SKM-1 (cell line): Measurements from ENCODE around the gene ZNF76.
A peak's percentile ranks its signal among the peaks of the same experiment; 100 is the strongest.

ENCODE experiments used
- DNase-seq: peaks from one replicate; lab custom pipeline; 2025; ENCODE audit not compliant: unreplicated experiment; lab: John Stamatoyannopoulos, UW

Gene ZNF76

GRCh38 chr6:35265523-35265922, 6.0 kb downstream of the ZNF76 start:
- DNase-seq: no peak

GRCh38 chr6:35267446-35267845, 7.9 kb downstream of the ZNF76 start:
- DNase-seq: no peak

GRCh38 chr6:35267897-35268296, 8.4 kb downstream of the ZNF76 start:
- DNase-seq: no peak

GRCh38 chr6:35272005-35272404, 12.5 kb downstream of the ZNF76 start:
- DNase-seq: no peak

- no peak for DNase-seq
These were observed 14.5 kb downstream of the ZNF76 start for GRCh38 chr6:35273822-35274559.

- no peak for DNase-seq
These were observed 16.3 kb downstream of the ZNF76 start for GRCh38 chr6:35275744-35276260.

DNA sequence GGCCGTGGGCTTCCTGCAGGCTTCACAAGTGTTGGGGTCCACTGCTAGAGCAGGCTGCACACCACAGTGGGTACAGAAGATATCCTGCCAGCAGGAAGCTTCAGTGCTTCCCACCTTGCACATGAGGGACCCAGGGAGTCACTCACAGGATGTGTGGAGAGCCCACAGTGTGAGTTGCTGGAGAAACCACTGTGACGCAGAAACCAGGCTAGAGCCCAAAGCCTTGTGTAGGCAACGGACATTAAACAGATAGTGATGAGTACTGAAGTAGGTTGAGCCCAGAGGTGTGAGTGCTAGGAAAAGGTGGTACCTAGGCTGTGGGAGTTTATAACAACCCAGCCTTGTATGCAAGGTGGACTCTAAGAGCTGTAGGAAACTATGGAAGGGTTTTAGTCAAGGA, 19.2 kb downstream of the ZNF76 start:
- DNase-seq: no peak

DNA sequence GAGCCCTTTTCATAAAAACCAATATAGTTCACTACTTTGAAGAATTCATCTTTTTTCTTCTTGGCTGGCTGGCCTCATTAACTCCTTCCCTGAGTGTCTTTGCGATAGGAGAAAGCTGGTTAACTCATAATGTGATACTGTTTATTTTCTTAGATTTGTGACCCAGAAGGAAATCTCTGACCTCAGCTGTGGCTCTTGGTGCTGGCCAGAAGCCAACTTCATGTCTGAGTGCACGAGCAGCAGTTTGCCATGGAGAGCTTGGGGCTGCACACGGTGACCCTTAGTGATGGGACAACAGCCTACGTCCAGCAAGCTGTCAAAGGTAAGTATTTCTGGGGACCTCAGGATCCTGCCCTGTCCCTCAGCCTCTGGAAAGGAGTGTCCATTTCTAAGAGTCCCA, 21.4 kb downstream of the ZNF76 start:
- no peak for DNase-seq

DNA sequence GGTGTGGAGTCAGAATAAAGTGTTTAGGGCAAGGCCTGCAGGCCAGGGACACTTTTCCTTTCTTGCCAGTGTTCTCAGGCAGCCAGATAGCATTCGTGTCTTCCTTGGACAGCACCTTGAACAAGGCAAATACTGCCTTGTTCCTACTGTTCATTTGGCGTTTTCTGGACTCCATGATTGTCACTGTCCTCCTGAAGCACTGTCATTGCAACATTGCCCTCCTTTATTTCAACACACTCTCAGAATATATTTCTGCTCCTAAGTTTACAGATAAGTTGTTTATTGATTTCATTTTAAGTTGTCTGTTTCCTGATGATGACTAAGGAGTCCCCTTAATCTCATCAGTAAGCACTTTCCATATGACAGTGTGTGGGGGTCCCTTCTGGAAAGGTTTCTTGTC, 22.9 kb downstream of the ZNF76 start:
- DNase-seq: no peak

DNA sequence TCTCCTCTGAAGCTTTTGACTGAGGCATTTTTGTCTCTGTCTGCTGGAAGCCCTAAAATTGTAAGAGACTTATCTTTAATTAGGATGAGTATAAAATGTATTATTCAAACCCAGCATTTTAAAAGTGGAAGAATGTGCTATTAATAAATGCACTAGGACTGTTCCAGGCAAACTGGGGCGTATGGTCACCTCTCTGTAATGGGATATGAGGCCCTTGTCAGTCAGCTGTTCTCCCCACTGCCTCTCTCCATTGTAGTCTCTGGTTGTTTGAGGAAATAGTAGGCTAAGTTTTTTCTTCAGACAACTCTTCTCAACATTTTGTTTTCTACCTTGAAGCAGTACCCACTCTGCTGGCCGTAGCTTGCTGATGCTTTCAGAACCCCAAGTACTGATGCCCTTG, 23.8 kb downstream of the ZNF76 start:
- no peak for DNase-seq

DNA sequence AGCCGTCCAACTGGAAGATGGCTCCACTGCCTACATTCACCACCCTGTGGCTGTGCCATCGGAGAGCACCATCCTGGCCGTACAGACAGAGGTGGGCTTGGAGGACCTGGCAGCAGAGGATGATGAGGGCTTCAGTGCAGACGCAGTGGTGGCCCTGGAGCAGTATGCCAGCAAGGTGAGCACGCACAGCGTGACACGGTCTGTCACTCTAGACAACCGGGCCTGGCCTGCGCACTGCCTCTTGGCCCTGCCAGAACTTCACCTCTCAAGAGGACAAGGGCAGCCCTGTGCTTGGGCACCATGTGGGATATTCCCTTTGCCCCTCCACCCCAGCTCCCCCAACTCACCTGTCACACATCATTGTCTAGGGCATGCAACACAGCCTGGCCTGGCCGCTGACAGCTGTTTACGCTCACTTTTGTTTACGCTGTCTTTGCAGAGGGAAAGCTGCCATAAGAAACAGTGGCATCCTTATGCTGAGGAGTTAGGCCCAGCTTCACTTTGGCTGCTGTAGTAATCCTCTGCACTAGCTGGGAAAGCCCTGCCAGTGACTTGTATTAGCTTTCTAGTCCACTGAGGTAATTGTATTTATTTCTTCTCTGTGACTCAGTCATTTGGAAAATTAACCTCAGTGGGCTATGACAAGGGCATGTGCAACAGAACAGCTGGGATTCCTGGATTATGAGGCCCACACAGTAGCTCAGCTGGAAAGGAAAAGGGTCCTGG, 28.3 kb downstream of the ZNF76 start:
- DNase-seq: no peak

DNA sequence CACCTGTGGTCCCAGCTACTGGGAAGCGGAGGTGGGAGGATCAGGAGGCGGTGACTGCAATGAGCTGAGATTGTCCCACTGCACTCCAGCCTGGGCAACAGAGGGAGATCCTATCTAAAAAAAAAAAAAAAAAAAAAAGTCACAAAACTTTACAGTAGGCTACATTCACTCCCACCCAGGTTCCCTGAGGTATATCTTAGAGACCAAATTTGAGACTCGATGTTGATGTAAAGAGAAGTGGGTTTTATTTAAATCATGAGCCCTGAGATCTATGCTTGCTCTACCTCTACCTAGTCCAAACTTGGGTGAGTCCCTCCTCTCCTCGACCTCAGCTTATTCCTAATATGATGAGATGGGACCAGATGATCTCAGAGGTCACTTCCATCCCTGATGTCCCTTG, 29.3 kb downstream of the ZNF76 start:
- DNase-seq: no peak

GRCh38 chr6:35291491-35291890, 32.0 kb downstream of the ZNF76 start:
- no peak for DNase-seq

DNA sequence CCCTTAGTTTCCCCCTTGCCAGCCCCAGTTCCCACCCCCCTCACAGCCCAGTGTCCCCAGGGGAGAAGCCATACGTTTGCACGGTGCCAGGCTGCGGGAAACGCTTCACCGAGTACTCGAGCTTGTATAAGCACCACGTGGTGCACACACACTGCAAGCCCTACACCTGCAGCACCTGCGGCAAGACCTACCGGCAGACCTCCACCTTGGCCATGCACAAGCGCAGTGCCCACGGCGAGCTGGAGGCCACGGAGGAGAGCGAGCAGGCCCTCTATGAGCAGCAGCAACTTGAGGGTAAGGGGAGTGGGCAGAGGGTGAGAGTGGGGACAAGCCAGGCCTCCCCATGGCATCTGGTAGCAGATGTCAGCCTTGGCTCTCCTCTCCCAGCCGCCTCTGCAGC, 33.0 kb downstream of the ZNF76 start:
- DNase-seq: no peak

DNA sequence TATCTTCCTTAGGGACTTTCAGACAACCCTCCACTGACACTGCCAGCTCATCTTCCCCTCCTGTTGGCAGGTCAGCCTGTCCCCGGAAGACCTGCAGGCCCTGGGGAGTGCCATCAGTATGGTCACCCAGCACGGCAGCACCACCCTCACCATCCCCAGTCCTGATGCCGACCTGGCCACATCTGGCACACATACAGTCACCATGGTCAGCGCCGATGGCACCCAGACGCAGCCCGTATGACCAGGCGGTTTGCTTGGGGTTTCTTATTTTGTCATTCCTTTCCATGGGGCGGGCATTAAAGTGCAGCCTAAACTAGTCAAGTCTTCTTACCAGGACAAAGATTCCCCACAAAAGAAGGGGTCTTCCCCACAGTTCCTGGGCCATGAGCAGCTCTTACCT, 34.1 kb downstream of the ZNF76 start:
- DNase-seq: no peak

DNA sequence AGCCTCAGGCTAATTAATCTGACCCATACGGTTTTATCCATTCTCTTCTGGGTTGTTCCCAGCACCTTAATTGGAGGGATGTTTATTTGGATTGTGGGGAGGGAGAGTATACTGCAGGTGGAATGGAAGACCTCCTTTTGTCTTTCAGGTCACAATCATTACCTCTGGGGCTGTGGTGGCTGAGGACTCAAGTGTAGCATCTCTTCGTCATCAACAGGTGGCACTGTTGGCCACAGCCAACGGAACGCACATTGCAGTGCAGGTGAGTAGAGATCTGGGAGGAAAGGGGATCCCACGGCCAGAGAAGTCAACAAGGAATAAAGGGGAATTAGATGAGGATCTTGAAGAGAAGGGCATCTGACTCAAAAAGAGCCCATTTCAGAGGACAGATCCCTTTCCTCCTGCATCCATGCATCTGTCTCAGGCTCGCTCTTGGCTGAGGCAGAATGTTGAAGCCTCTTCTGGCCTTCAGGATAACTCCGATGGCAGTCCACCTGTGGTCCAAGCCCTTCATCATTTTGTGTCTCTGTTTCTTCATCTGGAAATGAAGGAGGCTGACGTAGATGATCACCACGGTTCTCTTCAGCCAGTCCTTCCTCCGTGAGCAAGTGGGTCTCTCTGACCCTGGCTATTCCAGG, 34.9 kb downstream of the ZNF76 start:
- no peak for DNase-seq

DNA sequence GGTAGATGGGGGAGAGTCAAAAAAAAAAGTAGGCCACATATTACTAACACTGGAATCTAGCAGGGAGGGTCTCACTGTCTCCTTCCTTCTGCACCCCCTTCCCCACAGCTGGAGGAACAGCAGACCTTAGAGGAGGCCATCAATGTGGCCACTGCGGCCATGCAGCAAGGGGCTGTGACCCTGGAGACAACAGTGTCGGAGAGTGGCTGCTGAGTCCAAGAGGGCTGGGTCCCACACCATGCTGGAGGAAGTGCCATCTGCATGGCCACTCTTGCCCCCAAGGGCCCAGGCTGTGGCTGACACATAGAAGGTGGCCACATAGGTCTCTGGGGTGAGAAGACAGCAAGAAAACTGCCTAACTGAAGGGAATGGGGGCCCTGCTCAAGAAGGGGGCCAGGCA, 35.5 kb downstream of the ZNF76 start:
- no peak for DNase-seq

GRCh38 chr6:35295521-35296315, 36.2 kb downstream of the ZNF76 start:
- no peak for DNase-seq

DNA sequence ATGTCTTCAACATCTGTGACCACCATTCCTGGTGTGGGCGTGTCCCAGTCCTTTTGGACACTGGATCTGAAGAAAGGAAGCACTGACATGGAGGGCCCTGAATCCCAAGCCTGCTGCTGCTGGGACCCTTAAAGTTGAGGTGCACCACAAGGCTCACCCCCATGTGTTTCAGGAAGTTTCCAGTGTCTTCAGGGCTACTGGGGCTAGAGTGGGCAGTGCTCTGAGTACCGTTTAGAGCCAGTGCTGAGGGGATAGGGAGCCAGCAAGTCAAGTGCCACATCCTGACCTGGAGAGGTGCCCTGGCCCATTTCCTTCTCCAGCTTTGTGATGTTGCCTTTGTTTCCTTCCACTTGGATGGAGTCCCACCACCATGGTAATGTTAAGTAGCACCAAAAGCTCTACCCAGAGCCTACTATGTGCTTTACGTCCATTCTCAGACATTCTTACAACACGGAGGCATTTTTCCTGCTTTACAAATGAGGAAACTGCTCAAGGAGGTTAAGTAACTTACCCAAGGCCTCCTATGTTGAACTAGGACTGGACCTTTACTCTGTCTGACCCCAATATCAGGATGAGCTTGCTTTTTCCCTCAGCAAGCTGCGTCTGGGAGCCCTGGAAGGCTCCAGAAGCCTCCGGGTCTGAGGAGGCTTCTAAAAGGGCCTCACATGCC, 37.5 kb downstream of the ZNF76 start:
- peak; percentile 67 for DNase-seq

DNA sequence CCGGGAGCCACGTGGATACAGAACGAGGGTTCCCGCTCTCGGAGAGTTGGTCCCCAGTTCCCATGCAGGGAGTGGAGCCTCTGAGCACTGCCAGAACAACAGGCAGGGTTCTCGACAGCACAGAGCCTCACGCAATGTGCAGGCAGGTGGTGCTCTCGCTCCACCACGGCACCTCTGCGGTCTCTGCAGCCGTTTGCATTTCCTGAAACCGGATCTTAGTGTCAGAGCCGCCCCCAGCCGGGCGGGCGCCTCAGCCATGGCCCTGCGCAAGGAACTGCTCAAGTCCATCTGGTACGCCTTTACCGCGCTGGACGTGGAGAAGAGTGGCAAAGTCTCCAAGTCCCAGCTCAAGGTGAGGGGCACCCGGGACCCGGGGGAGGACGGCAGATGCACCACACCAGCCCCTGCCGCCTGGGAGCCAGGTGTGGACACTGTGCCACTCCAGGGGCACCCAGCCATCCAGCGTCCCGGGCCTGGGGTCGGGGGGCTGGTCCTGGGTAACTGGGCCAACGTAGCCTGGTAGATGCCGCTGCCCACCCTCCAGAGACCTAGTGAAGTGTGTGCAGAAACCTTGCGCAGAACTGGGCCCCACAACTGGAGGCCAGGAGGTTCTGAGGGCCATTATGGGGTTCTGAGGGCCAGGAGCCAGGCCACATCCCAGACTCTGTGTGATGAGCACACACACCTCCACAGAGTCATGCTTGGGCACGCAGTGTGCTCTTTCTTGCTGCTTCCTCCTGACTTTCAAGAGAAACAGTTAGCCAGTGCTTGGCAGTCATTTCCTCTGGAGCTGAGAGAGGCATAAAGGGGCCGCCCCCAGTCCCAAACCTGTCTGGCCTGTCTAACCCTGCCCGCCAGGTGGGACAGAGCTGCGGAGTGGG, 38.3 kb downstream of the ZNF76 start, which contains the start of gene DEF6:
TSS of gene DEF6 (plus strand) at position 218 of the 881 bp plus-strand sequence. CDS start at position 257, 39 bp downstream.
- DNase-seq: peak; percentile 78
